Right ventricle myocardium superior (tissue), 1 donor: ENCODE data around the gene ZWINT. TPM values are rescaled to one million over a fixed set of nuclear protein-coding genes. Genes with fewer than 3 reads are reported as not detected.

Source experiments
- ATAC-seq: fragments of 200-7000 bp; cut with Tn5 transposase; one replicate; pipeline ENCODE4 v1.9.1; 2020; ENCODE audit warnings: mild to moderate bottlenecking; ENCODE audit not compliant: poor library complexity
- DNase-seq: peaks from one replicate; pipeline ENCODE4 v3.0.0-alpha.2; 2020
- intact Hi-C: fragments of 100-400 bp; cut with DNase I; formaldehyde crosslinking; loops from one replicate; pipeline ENCODE4 v1.11.2; 2022
- long read RNA-seq: library from polyadenylated mRNA; unstranded; transcript quantifications from one replicate; pipeline ENCODE4 v2.0.0, GENCODE V29; 2021
- total RNA-seq: library from RNA; stranded (reverse); fragmentation: NEBNext Ultra II Directional; extraction: Animal tissue kit (Norgen Biotek cat#: 25700); gene quantifications from one replicate; pipeline ENCODE4 v1.2.1, GENCODE V29; 2021
- donor health status: DM: no; HTN: yes; CAD: no; lungs with severe emphysema.

The ZWINT gene, protein sequence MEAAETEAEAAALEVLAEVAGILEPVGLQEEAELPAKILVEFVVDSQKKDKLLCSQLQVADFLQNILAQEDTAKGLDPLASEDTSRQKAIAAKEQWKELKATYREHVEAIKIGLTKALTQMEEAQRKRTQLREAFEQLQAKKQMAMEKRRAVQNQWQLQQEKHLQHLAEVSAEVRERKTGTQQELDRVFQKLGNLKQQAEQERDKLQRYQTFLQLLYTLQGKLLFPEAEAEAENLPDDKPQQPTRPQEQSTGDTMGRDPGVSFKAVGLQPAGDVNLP
- total RNA-seq, result 2.0 TPM
- long read RNA-seq, partial matches to known transcripts, result 0 of 6 reads
- long read RNA-seq, other reads (novel, unspliced or antisense), result 0 of 6 reads

DNA sequence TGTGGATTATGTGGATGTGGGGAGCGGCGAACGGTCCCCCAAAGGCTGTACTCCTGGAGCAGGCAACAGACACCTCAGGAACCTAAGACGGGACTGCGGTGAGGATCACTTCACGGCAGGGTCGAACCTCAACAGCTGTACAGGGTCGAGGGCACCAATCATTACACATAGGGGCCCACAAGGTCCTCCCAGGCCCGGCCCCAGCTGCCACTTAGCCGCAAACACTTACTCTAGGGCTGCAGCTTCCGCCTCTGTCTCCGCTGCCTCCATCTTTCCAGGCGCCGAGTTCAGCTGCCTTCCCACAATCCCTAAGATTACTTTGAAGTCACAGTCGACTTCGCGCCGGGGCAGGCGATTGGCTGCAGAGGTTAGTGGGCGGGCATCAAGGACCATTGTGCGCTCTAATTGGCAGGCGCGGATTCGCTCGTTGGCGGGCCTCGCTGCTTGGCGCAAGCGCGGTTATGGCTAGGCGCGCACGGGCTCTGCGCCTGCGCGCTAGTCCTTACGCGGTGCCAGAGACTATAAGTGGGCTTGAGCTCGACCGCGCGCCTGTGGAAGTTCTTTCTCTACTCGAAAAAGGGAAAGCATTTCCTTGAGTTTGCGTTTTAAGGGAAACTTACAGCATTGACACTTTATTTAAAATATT is at the start of gene ZWINT:
ZWINT (minus strand) TSS at position 293 of the 646 bp plus-strand sequence; CDS start at position 270, 23 bp downstream.
- intact Hi-C loops, result no loop called here
- DNase-seq (peak; percentile 97), ATAC-seq (peak; percentile 100)

DNA sequence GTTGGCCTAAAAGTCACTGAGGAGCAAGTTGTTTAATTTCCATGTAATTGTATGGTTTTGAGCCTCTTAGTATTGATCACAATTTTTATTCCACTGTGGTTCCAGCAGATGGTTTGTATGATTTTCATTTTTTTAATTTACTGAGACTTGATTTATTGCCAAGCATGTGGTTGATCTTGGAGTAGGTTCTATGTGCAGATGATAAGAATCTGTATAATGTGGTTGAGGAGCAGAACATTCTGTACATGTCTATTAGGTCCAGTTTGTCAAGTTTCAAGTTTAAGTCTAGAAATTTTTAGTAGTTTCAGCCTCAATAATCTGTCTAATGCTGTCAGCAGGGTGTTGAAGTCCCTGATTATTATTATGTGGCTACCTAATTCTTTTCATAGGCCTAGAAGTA is 22.7 kb upstream of the ZWINT start:
- intact Hi-C loops, result no loop called here
- DNase-seq (no peak), ATAC-seq (no peak)

DNA sequence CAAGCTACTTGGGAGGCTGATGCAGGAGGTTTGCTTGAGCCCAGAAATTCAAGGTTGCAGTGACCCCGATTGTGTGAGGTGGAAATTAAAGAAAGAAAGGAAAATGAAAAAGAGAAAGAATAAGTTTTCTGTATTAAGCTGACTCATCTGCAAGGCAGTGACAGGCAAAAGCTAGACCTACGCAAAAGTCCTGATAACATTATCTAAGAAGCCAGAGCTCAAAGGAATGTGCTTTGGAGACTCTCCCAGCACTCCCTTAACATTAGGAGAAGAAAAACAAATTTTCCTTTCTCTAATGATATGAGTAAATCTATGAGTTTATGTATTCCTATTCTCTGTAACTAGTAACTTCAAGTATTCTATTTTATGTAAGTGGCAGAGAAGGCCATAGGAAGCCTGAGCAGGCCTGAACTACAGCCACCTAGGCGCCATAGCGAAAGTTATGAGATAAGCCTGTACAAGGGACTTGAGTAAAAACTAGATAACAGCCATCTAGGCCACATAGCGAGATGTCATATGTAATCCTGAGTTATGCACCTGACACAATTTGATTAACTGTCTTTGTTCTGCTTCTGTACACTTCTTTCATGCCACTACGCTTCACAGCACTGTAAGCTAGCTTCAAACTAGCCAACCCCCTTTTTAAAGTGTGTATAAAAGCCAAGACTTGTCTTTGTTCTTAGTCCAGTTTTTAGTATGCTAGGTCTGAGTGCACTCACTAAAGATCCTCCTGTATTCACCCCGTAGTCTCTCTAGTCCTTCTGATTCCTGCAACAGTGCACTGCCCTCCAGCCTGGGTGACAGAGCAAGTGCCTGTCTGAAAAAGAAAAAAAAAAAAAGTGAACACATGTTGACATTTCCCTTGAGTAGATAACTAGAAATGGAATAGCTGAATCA is 9.4 kb upstream of the ZWINT start:
- intact Hi-C loops, result no loop called here
- ATAC-seq, result no peak

DNA sequence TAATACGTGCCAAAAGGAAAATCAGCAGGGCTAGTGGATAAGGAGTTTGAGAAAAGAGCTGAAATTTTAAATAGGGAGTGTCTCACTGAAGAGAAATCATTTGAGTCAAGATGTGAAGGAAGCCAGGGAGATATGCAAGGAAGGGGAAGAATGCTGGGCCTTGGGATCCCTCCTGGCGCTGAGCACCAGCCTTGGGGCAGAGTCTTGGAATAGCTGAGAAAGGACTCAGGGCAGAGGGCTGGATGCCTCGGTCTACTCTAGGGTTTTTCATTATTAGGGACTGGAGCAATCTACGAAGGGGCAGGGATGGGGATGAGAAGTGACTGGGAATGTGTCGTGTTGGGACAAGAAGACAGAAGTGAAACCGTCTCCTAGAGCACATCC is 484 bp downstream of the ZWINT start:
- intact Hi-C loops, result no loop called here
- DNase-seq (no peak), ATAC-seq (no peak)

More for the DNA sequence above, 9.4 kb upstream of the ZWINT start:
- DNase-seq, result no peak

DNA sequence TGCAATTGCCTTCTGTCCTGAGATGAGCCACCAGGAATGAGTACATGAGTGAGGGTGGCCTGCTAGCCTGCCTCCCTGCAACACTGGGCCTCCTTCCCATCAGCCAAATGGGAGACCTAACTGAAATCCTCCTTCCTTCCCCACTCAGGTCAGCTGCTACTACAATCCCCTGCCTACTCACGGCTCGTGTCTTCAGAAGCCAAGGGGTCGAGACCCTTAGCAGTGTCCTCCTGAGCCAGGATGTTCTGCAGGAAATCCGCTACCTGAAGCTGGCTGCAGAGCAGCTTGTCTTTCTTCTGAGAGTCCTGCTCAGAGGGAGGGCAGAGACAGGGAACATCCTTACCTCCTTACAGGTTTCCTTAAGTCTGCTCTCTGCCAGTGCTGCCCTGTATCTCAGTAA is 1.2 kb downstream of the ZWINT start:
- ATAC-seq (no peak), DNase-seq (no peak)
- intact Hi-C loops, result no loop called here

DNA sequence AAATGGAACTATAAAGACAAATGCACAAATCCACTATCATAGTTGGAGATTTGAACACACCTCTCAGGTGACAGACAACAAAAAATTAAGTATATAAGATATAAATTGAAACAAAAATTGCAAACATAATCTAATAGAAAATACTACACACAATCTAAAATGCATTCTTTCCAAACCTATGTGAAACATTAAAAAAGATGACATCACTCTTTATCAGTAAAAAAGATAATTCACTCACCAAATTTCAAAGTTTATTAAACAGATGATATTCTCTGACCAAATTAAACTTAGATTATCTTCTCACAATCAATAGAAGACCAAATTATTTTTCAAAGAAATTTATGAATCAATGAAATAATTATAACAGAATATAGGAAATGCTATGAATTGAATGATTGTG is 4.0 kb downstream of the ZWINT start:
- intact Hi-C loops, result no loop called here
- DNase-seq (no peak), ATAC-seq (no peak)

DNA sequence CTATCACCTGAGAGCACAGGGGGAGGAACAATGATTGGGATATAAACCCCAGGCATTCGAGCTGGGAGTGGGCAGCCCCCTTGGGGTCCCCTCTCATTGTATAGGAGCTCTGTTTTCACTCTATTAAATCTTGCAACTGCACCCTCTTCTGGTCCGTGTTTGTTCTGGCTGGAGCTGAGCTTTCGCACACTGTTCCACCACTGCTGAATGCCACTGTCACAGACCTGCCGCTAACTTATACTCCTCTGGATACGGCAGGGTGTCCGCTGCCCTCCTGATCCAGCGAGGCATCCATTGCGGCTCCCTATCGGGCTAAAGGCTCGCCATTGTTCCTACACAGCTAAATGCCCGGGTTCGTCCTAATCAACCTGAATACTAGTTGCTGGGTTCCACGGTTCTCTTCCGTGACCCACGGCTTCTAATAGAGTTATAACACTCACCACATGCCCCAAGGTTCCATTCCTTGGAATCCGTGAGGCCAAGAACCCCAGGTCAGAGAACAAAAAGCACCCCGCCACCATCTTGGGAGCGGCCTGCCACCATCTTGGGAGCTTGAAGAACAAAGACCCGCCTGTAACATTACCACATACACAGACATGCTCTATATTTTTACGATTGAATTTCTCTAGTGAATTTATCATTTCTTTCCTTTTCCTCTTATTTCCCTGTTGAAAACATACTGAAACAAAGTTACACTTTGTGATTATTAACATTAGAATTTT is 9.0 kb downstream of the ZWINT start:
- ATAC-seq (no peak), DNase-seq (no peak)
- intact Hi-C loops, result no loop called here

DNA sequence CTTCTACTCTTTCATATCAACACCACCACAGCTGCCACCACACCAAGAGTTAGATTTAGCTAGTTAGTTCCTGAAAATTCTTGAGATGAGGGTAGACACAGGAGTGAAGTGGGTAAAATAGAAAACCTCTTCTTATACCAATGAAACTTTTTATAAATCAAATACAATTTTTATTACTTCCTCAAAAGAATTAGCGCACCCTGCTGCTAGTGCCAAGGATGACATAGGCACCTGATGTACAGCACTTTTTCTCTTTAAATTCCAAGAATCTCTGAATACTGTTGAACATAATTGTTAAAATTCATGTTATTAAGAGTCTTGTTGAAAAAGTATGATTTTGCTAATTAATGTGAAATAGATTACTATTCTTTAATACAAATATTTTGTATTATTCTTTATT is 11.4 kb downstream of the ZWINT start:
- DNase-seq (no peak), ATAC-seq (no peak)
- intact Hi-C loops, result no loop called here

DNA sequence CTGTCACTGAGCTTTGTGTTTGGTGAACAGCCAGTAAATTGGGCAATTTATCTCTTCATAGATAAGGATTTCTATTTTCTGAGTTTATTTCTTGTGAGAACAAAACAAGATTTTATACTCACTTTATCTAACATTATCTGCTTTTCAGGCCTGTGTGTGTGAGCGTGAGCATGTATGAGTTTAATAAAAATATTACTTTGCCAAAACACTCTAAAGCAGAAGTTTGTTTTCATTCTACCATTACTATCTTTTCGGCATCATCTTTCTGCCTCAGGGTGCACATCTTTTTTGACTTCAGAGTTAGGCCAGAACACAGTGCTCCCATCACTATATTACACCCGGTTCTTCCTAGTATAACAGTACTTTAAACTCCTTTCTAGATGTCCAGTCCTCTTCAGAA is 13.0 kb downstream of the ZWINT start:
- no peak for ATAC-seq
- no peak for DNase-seq
- intact Hi-C loops, result no loop called here

DNA sequence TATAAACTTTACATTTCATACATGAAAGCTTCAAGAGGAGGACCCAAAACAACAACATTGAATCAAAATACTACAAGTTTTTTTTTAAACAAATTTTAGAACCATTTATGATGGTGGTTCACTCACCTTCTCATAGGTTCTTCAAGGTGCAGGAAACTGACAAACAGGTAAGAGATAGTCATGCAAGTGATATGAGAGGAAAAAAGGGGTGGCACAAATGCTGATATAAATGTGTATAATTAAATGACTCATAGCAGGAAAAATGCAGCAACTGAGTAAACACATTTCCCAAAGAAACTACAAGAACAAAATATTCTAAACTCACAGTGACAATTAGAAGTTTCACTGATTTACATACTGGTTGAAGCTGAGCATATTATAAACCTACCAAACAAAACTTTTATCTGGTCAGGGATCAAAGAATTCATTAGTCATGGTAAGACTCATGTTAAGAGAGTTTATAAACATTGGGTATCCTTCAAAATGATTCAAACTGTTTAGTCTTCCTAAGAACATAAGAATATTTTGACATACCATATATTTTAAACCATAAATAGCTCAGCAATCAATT is 14.1 kb downstream of the ZWINT start:
- intact Hi-C loops, result no loop called here
- DNase-seq (no peak), ATAC-seq (no peak)

DNA sequence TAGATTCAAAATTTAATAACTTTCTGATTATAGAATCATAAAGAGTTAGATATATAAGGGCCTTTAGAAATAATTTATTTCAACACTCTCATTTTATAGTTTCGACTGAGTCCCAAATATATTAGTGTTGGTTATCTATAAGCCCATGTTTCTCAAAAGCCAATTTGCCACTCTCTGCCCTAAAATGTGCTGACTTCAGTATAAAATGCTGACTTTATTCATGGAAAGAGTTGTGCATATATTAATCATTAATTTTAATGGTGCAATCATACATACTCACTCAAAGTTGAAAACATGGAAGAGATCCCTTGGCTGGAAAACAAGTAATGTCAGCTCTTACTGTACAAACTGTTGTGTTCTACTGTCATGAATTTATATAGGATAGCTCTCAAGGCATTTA is 19.4 kb downstream of the ZWINT start:
- intact Hi-C loops, result no loop called here
- ATAC-seq (no peak), DNase-seq (no peak)

DNA sequence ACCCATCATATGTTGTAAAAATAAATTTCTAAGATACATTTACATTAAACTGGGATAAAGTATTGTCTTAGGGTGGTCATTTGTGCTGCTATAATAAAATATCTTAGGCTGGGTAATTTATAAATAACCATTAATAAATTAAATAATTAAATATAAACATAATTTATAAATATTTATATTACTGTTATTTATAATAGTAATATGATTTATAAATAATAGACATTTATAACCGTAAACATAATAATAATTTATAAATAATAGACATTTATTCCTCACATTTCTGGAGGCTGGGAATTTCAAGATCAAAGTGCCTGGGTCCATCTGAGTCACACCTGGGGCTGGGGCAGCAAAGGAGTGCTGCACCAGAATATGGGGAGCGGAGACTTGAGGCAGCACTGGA is 31.1 kb downstream of the ZWINT start:
- intact Hi-C loops, result no loop called here
- ATAC-seq, result no peak

DNA sequence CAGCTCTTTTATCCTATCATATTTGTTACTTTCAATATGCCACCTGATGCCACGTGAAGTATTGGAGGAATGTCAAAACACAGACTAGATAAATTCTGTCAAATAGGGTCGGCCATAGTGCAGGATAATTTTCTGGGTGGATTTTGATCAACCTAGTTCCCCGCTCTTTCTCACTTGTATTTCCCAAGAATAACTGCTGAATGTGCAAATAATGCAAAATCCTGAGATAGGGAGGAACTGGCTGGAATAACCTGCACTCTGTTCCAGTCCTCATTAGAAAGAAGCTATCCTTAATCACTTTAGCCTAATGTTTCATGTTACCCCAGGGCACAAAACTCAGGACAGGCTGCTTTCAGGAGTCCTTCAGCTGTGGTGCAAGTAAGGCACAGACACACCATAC is 33.9 kb downstream of the ZWINT start:
- ATAC-seq (no peak), DNase-seq (no peak)
- intact Hi-C loops, result no loop called here

More for the DNA sequence above, 31.1 kb downstream of the ZWINT start:
- no peak for DNase-seq

DNA sequence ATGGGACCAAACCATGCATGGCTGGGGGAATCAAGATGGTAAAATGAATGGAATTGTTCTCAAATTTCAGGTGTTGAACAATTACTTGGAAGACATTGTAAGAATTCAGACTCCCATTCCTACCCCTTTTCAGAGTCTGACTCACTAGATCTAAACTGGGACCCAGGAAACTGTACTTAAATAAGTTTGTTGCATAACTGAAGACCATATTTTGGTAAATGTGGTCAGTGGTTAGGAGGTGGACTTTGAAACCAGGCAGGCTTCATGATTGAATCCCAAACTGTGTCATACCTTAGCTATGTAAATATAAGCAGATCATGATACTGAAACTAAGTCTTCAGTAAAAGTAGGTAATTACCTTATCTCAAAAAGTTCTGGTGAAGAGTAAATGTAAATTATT is 41.7 kb downstream of the ZWINT start:
- no peak for ATAC-seq
- intact Hi-C loops, result no loop called here

DNA sequence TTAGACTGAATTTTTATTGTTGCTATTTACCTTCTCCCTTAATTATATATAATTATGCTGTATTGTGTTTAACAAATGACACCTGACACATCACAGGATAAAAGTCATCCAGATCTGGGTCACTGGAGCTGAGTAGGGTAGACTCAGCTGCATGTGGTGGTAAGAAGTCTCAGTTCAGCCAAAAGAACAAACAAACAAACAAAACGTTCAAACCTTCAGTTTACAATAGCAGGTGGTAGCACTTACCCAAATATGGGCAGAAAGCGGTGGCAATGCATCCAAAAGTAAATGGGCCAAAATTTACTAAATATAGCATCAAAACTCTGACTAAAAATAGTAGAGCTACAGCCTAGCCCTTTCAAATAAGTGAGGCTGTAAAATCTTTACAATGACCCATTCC is 42.2 kb downstream of the ZWINT start:
- no peak for DNase-seq
- intact Hi-C loops, result no loop called here
- ATAC-seq, result no peak

More for the DNA sequence above, 41.7 kb downstream of the ZWINT start:
- no peak for DNase-seq

DNA sequence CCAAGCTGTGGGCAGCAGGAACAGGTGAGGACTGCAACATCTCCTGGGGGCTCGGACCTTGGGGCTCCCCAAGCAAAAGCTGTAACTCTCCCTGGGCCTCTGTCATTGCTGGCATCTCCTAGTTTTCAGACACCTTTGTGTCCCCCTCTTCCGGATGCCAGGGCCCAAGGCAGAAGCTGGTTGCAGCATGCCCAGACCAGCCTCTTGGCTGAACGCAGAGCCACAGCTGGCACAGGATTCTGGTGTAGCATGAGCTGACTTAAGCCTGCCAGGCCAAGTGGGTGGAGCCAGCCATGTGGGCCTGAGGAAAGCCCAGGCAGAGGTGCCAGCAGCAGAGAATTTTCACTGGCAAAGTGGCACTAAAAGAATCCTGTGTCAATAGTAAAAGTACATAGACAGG is 43.5 kb downstream of the ZWINT start:
- ATAC-seq (no peak), DNase-seq (peak; percentile 26)
- intact Hi-C loops, result no loop called here

DNA sequence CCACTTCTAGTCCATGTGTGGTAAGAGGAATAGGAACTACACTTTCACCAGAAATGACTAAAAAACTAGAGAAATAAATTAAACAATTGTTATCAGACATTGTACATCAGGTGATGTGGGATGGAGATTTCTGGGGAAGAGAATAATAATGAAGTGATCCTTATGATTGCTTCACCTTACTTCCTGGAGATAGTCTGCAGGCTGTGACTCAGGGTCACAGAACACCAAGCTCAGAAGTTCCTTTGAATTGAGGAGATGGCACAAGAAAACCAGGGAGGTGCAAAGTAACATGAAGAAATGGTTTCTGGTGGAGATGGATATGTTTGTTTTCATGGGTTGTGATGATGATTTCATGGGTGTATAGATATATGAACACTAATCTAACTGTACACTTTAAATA is 44.5 kb downstream of the ZWINT start:
- intact Hi-C loops, result no loop called here
- no peak for ATAC-seq

More for the DNA sequence above, 44.5 kb downstream of the ZWINT start:
- no peak for DNase-seq
